HG02973 (cell line): Measurements from ENCODE around the gene DAB2IP.

ENCODE experiments used
- ATAC-seq: cut with Tn5 transposase; IDR thresholded peaks from one replicate; pipeline ENCODE4 v1.9.1; 2021; ENCODE audit warnings: moderate library complexity; ENCODE audit not compliant: unreplicated experiment

DAB2IP gene

GRCh38 chr9:121773286-121773953, 122.0 kb downstream of the DAB2IP start:
- no peak for ATAC-seq

- ATAC-seq: no peak
These were observed 122.7 kb downstream of the DAB2IP start for GRCh38 chr9:121773954-121774714.

- no peak for ATAC-seq
These were observed 123.5 kb downstream of the DAB2IP start for GRCh38 chr9:121774715-121775613.

- no peak for ATAC-seq
These were observed 124.7 kb downstream of the DAB2IP start for GRCh38 chr9:121776001-121776738.

GRCh38 chr9:121776739-121777637, 125.6 kb downstream of the DAB2IP start:
- ATAC-seq: no peak

GRCh38 chr9:121778252-121779225, 127.1 kb downstream of the DAB2IP start:
- no peak for ATAC-seq

GRCh38 chr9:121779381-121780117, 128.1 kb downstream of the DAB2IP start:
- no peak for ATAC-seq

- ATAC-seq: no peak
These were observed 129.0 kb downstream of the DAB2IP start for GRCh38 chr9:121780177-121781040.

- ATAC-seq: no peak
These were observed 129.7 kb downstream of the DAB2IP start for GRCh38 chr9:121781145-121781548.

GRCh38 chr9:121781701-121782464, 130.4 kb downstream of the DAB2IP start:
- ATAC-seq: no peak

- no peak for ATAC-seq
These were observed 131.2 kb downstream of the DAB2IP start for GRCh38 chr9:121782514-121783110.

GRCh38 chr9:121783111-121783510, 131.7 kb downstream of the DAB2IP start:
- ATAC-seq: no peak

GRCh38 chr9:121783521-121784507, 132.4 kb downstream of the DAB2IP start:
- no peak for ATAC-seq

GRCh38 chr9:121784731-121785411, 133.4 kb downstream of the DAB2IP start:
- no peak for ATAC-seq
